Panc1 (cell line): ENCODE data around the gene SCN2A. TPM values are rescaled to one million over a fixed set of nuclear protein-coding genes. Genes with fewer than 3 reads are reported as not detected.

ENCODE experiments used
- ATAC-seq: fragments of 200-7000 bp; cut with Tn5 transposase; 2 replicates; pipeline ENCODE4 v1.9.1; 2020; ENCODE audit warnings: mild to moderate bottlenecking, moderate library complexity
- BruUV-seq: library from RNA; stranded (reverse); fragments of 400-500 nt; replicated peaks from 2 replicates; lab custom pipeline; 2021; lab: Mats Ljungman, UMichigan
- CTCF ChIA-PET: fragments of 300-600 bp; sonication (Branson Sonifier 250); formaldehyde crosslinking; loops from one replicate; lab custom pipeline; 2022; ENCODE audit warnings: antibody characterized with exemption; lab: Charles Lee
- POLR2A ChIA-PET: fragments of 300-600 bp; sonication (Branson Sonifier 250); formaldehyde crosslinking; loops from one replicate; lab custom pipeline; 2022; ENCODE audit warnings: antibody characterized with exemption; lab: Charles Lee
- DNase-seq: peaks from one replicate; pipeline ENCODE4 v3.0.0-alpha.2; 2010; ENCODE audit warnings: low read depth, low spot score
- H3K27ac ChIP-seq: 2 replicates; pipeline ENCODE4 v1.5.1; 2011; ENCODE audit warnings: mild to moderate bottlenecking, low read length, inconsistent platforms
- H3K27me3 ChIP-seq: fragments of 200-500 bp; sonication (Bioruptor generic); 2 replicates; pipeline ENCODE4 v1.6.0; 2014; ENCODE audit warnings: low read length, inconsistent platforms; ENCODE audit not compliant: control insufficient read depth, insufficient read depth
- H3K36me3 ChIP-seq: fragments of 200-500 bp; sonication (Bioruptor generic); 2 replicates; pipeline ENCODE4 v1.5.1; 2014; ENCODE audit warnings: inconsistent platforms, mild to moderate bottlenecking, low read length, moderate library complexity; ENCODE audit not compliant: control insufficient read depth, insufficient read depth
- H3K4me1 ChIP-seq: 2 replicates; pipeline ENCODE4 v1.5.1; 2011; ENCODE audit warnings: inconsistent platforms, mild to moderate bottlenecking, low read length, moderate library complexity; ENCODE audit not compliant: control insufficient read depth, insufficient read depth
- H3K4me3 ChIP-seq, 2 experiments: 2 replicates each; pipeline ENCODE4 v1.5.1; 2011 to 2012; ENCODE audit warnings: low read depth in 2 of 2, low read length in 2 of 2, mild to moderate bottlenecking in 2 of 2, inconsistent platforms in 1 of 2, moderate library complexity in 1 of 2
- H3K9me3 ChIP-seq: fragments of 200-500 bp; sonication (Bioruptor generic); 2 replicates; pipeline ENCODE4 v1.5.1; 2014; ENCODE audit warnings: low read depth, mild to moderate bottlenecking, inconsistent platforms, low read length, moderate library complexity; ENCODE audit not compliant: control insufficient read depth, insufficient read depth
- CTCF ChIP-seq: fragments of 450-650 bp; IDR thresholded peaks from 2 replicates; pipeline ENCODE4 v1.5.1; 2017; ENCODE audit warnings: mild to moderate bottlenecking
- POLR2AphosphoS5 ChIP-seq: IDR thresholded peaks from 2 replicates; pipeline ENCODE4 v1.6.1; 2012; ENCODE audit warnings: mild to moderate bottlenecking, low read depth, low read length, moderate library complexity
- REST ChIP-seq, 2 experiments: IDR thresholded peaks; 2 replicates each; pipeline ENCODE4 v1.6.1; 2011 to 2012; ENCODE audit warnings: low read depth in 2 of 2, control low read depth in 1 of 2, low read length in 1 of 2, mild to moderate bottlenecking in 1 of 2, moderate library complexity in 1 of 2; ENCODE audit not compliant: insufficient read depth in 1 of 2
- SIN3A ChIP-seq: IDR thresholded peaks from 2 replicates; pipeline ENCODE4 v1.6.1; 2012; ENCODE audit warnings: low read depth, mild to moderate bottlenecking, low read length, moderate library complexity, borderline replicate concordance; ENCODE audit not compliant: insufficient read depth
- TCF7L2 ChIP-seq: IDR thresholded peaks from 2 replicates; pipeline ENCODE4 v1.6.1; 2011; ENCODE audit warnings: mild to moderate bottlenecking, low read depth, low read length, inconsistent platforms
- in situ Hi-C: cut with HindIII; loops from 2 replicates; pipeline ENCODE4 v1.10.0; 2016; ENCODE audit warnings: low sequenced_read_pairs, low pct_unique_long_range_greater_than_20kb
- intact Hi-C: fragments of 100-400 bp; cut with micrococcal nuclease; formaldehyde crosslinking; loops from one replicate; pipeline ENCODE4 v1.10.0; 2022; ENCODE audit not compliant: unreplicated experiment
- total RNA-seq: library from RNA; stranded (reverse); gene quantifications from one replicate; pipeline ENCODE4 v1.2.1, GENCODE V29; 2021; ENCODE audit not compliant: unreplicated experiment

The SCN2A gene
- total RNA-seq, 1 experiment from 2014 or later = not detected

GRCh38 chr2:165408186-165408585 lies 169.0 kb downstream of the SCN2A start:
- Histone ChIP-seq H3K4me1 (no peaks in the 10 kb centered on the region), H3K27me3 (no peaks in the 10 kb centered on the region), H3K36me3 (no peaks in the 10 kb centered on the region), H3K27ac (no peak overlapping the region), H3K9me3 (no peaks in the 10 kb centered on the region), H3K4me3 (no peak overlapping the region)
- ATAC-seq = no peak
- in situ Hi-C loops = no loop called here
- intact Hi-C loops = no loop called here
- DNase-seq = no peak
- BruUV-seq = no TSS peak
- CTCF ChIA-PET = no interaction called here
- POLR2A ChIA-PET = no interaction called here
- no peak for TF ChIP-seq SIN3A
- TF ChIP-seq CTCF = no peak
- TF ChIP-seq TCF7L2 = no peak
- TF ChIP-seq REST (IDR thresholded peaks at IDR 0.05; ENCODE audit: insufficient read depth in 1 of 2, low read depth in 2 of 2, low read length in 1 of 2) = no peak
- TF ChIP-seq POLR2AphosphoS5 = no peak

- Histone ChIP-seq H3K27me3 (no peaks in the 10 kb centered on the region), H3K4me3 (no peak overlapping the region), H3K27ac (no peak overlapping the region), H3K36me3 (no peaks in the 10 kb centered on the region), H3K4me1 (no peaks in the 10 kb centered on the region), H3K9me3 (no peaks in the 10 kb centered on the region)
- in situ Hi-C loops = no loop called here
- TF ChIP-seq SIN3A = no peak
- no peak for TF ChIP-seq POLR2AphosphoS5
- TF ChIP-seq REST (IDR thresholded peaks at IDR 0.05; ENCODE audit: insufficient read depth in 1 of 2, low read depth in 2 of 2, low read length in 1 of 2) = no peak
- TF ChIP-seq CTCF = no peak
- TF ChIP-seq TCF7L2 = no peak
- no peak for DNase-seq
- no TSS peak for BruUV-seq
- CTCF ChIA-PET = no interaction called here
- intact Hi-C loops = no loop called here
- no peak for ATAC-seq
- POLR2A ChIA-PET = no interaction called here
Measured at GRCh38 chr2:165410276-165410675, 171.1 kb downstream of the SCN2A start.
